Stimulated activated naive B cell treated with anti-CD40 and anti-IgM and Interleukin-4, amounts not matched to agents 10 μg/mL and 1 μg/mL and 100 μg/mL, for 72 hours (primary cell): ENCODE measurements around the gene C1QTNF8.

ENCODE experiments used
- ATAC-seq, 2 donors: fragments of 150-1000 bp; cut with Tn5 transposase; replicated peaks; 2 replicates each; pipeline ENCODE4 v1.10.0; 2021; ENCODE audit warnings: moderate library complexity in 1 of 2
- DNase-seq: peaks from one replicate; pipeline ENCODE4 v3.0.0; 2021
- H3K27ac Mint-ChIP-seq: one replicate; pipeline ENCODE4 v1.8.0; 2022; ENCODE audit warnings: mild to moderate bottlenecking, mixed read lengths
- H3K27me3 Mint-ChIP-seq, 2 donors: one replicate each; pipeline ENCODE4 v1.8.0; 2022; ENCODE audit warnings: mixed read lengths in 2 of 2
- H3K36me3 Mint-ChIP-seq, 2 donors: one replicate each; pipeline ENCODE4 v1.8.0; 2022; ENCODE audit warnings: mixed read lengths in 2 of 2, mild to moderate bottlenecking in 1 of 2
- H3K4me1 Mint-ChIP-seq, 2 donors: one replicate each; pipeline ENCODE4 v1.8.0; 2022; ENCODE audit warnings: mixed read lengths in 2 of 2, mild to moderate bottlenecking in 1 of 2
- H3K4me3 Mint-ChIP-seq, 2 donors: one replicate each; pipeline ENCODE4 v1.8.0; 2022; ENCODE audit warnings: mild to moderate bottlenecking in 2 of 2, mixed read lengths in 2 of 2, moderate library complexity in 1 of 2
- H3K9me3 Mint-ChIP-seq, 2 donors: one replicate each; pipeline ENCODE4 v1.8.0; 2022; ENCODE audit warnings: mixed read lengths in 2 of 2, mild to moderate bottlenecking in 1 of 2

Gene C1QTNF8

GRCh38 chr16:1096169-1097082 is at the start of gene C1QTNF8:
Gene C1QTNF8, minus strand, starts transcription at chr16:1096244. Its CDS starts 1,322 bp downstream, at chr16:1094922.
- Mint-ChIP-seq H3K36me3 (peaks cover 0 to 4% of the 10 kb centered on the region in 2 donors), H3K27ac (no peak within 1 kb of the TSS), H3K4me3 (no peak within 1 kb of the TSS), H3K9me3 (peaks cover 0 to 3% of the 10 kb centered on the region in 2 donors), H3K27me3 (peaks cover 14 to 15% of the 10 kb centered on the region in 2 donors), H3K4me1 (peaks cover 2 to 4% of the 10 kb centered on the region in 2 donors)
- no peak for DNase-seq
- ATAC-seq = no peak

- H3K27me3 Mint-ChIP-seq = peaks cover 13 to 27% of the 10 kb centered on the region in 2 donors
- H3K9me3 Mint-ChIP-seq = peaks cover 0 to 5% of the 10 kb centered on the region in 2 donors
- DNase-seq (no peak), ATAC-seq (no peak)
- no peaks in the 10 kb centered on the region for H3K4me1 Mint-ChIP-seq
- no peak overlapping the region for H3K4me3 Mint-ChIP-seq
- no peak overlapping the region for H3K27ac Mint-ChIP-seq
- peaks cover 0 to 1% of the 10 kb centered on the region in 2 donors for H3K36me3 Mint-ChIP-seq
Observed at GRCh38 chr16:1145383-1146100, 49.5 kb upstream of the C1QTNF8 start.

GRCh38 chr16:1144476-1145382 is 48.7 kb upstream of the C1QTNF8 start:
- Mint-ChIP-seq H3K9me3 (peaks cover 0 to 5% of the 10 kb centered on the region in 2 donors), H3K4me1 (no peaks in the 10 kb centered on the region), H3K4me3 (no peak overlapping the region), H3K27me3 (peaks cover 20 to 31% of the 10 kb centered on the region in 2 donors), H3K27ac (no peak overlapping the region), H3K36me3 (peaks cover 0 to 1% of the 10 kb centered on the region in 2 donors)
- DNase-seq (no peak), ATAC-seq (no peak)

GRCh38 chr16:1143761-1144450 is 47.9 kb upstream of the C1QTNF8 start:
- Mint-ChIP-seq H3K4me3 (no peak overlapping the region), H3K27ac (no peak overlapping the region), H3K36me3 (peaks cover 0 to 1% of the 10 kb centered on the region in 2 donors), H3K4me1 (no peaks in the 10 kb centered on the region), H3K27me3 (peaks cover 20 to 31% of the 10 kb centered on the region in 2 donors), H3K9me3 (peaks cover 0 to 5% of the 10 kb centered on the region in 2 donors)
- DNase-seq (no peak), ATAC-seq (no peak)

GRCh38 chr16:1142911-1143310 is 46.9 kb upstream of the C1QTNF8 start:
- no peaks in the 10 kb centered on the region for H3K4me1 Mint-ChIP-seq
- H3K36me3 Mint-ChIP-seq = peaks cover 0 to 1% of the 10 kb centered on the region in 2 donors

GRCh38 chr16:1141716-1142115 is 45.7 kb upstream of the C1QTNF8 start:
- H3K27ac Mint-ChIP-seq = no peak overlapping the region
- no peaks in the 10 kb centered on the region for H3K4me1 Mint-ChIP-seq
- H3K4me3 Mint-ChIP-seq = no peak overlapping the region
- H3K9me3 Mint-ChIP-seq = peaks cover 0 to 4% of the 10 kb centered on the region in 2 donors
- H3K36me3 Mint-ChIP-seq = no peaks in the 10 kb centered on the region
- DNase-seq = no peak
- H3K27me3 Mint-ChIP-seq = peaks cover 20 to 28% of the 10 kb centered on the region in 2 donors
- ATAC-seq = no peak

More at GRCh38 chr16:1142911-1143310, 46.9 kb upstream of the C1QTNF8 start:
- peaks cover 0 to 7% of the 10 kb centered on the region in 2 donors for H3K9me3 Mint-ChIP-seq
- H3K4me3 Mint-ChIP-seq = no peak overlapping the region
- ATAC-seq (no peak), DNase-seq (no peak)
- H3K27me3 Mint-ChIP-seq = peaks cover 20 to 31% of the 10 kb centered on the region in 2 donors
- no peak overlapping the region for H3K27ac Mint-ChIP-seq

- H3K27me3 Mint-ChIP-seq = peaks cover 23 to 24% of the 10 kb centered on the region in 2 donors
- no peaks in the 10 kb centered on the region for H3K4me1 Mint-ChIP-seq
- no peaks in the 10 kb centered on the region for H3K36me3 Mint-ChIP-seq
- H3K9me3 Mint-ChIP-seq = peaks cover 0 to 4% of the 10 kb centered on the region in 2 donors
- no peak overlapping the region for H3K4me3 Mint-ChIP-seq
- no peak for DNase-seq
- no peak overlapping the region for H3K27ac Mint-ChIP-seq
- no peak for ATAC-seq
Observed at GRCh38 chr16:1141191-1141590, 45.1 kb upstream of the C1QTNF8 start.

- no peaks in the 10 kb centered on the region for H3K36me3 Mint-ChIP-seq
- H3K9me3 Mint-ChIP-seq = peaks cover 0 to 4% of the 10 kb centered on the region in 2 donors
- no peaks in the 10 kb centered on the region for H3K4me1 Mint-ChIP-seq
- peaks cover 23 to 24% of the 10 kb centered on the region in 2 donors for H3K27me3 Mint-ChIP-seq
- H3K4me3 Mint-ChIP-seq = no peak overlapping the region
- DNase-seq = no peak
- no peak for ATAC-seq
- H3K27ac Mint-ChIP-seq = peak overlapping the region; percentile 52
Observed at GRCh38 chr16:1140582-1141162, 44.6 kb upstream of the C1QTNF8 start.

- DNase-seq (no peak), ATAC-seq (no peak)
- peaks cover 18 to 19% of the 10 kb centered on the region in 2 donors for H3K27me3 Mint-ChIP-seq
- no peak overlapping the region for H3K27ac Mint-ChIP-seq
- no peaks in the 10 kb centered on the region for H3K36me3 Mint-ChIP-seq
- H3K4me1 Mint-ChIP-seq = no peaks in the 10 kb centered on the region
- H3K4me3 Mint-ChIP-seq = no peak overlapping the region
- peaks cover 0 to 4% of the 10 kb centered on the region in 2 donors for H3K9me3 Mint-ChIP-seq
Observed at GRCh38 chr16:1137604-1138003, 41.6 kb upstream of the C1QTNF8 start.

GRCh38 chr16:1135459-1135825 is 39.4 kb upstream of the C1QTNF8 start:
- DNase-seq = no peak
- peaks cover 0 to 4% of the 10 kb centered on the region in 2 donors for H3K9me3 Mint-ChIP-seq
- no peaks in the 10 kb centered on the region for H3K36me3 Mint-ChIP-seq
- no peak overlapping the region for H3K4me3 Mint-ChIP-seq
- ATAC-seq = no peak
- no peaks in the 10 kb centered on the region for H3K4me1 Mint-ChIP-seq
- peaks cover 15 to 16% of the 10 kb centered on the region in 2 donors for H3K27me3 Mint-ChIP-seq
- H3K27ac Mint-ChIP-seq = no peak overlapping the region

GRCh38 chr16:1134776-1135458 is 38.9 kb upstream of the C1QTNF8 start:
- Mint-ChIP-seq H3K27me3 (peaks cover 10% of the 10 kb centered on the region in 2 donors), H3K4me1 (no peaks in the 10 kb centered on the region), H3K36me3 (no peaks in the 10 kb centered on the region), H3K4me3 (no peak overlapping the region), H3K27ac (no peak overlapping the region), H3K9me3 (peaks cover 0 to 4% of the 10 kb centered on the region in 2 donors)
- ATAC-seq (no peak), DNase-seq (no peak)

GRCh38 chr16:1133810-1134520 is 37.9 kb upstream of the C1QTNF8 start:
- peaks cover 9 to 10% of the 10 kb centered on the region in 2 donors for H3K27me3 Mint-ChIP-seq
- no peaks in the 10 kb centered on the region for H3K4me1 Mint-ChIP-seq
- ATAC-seq (peak in 1 of 2 donors; percentile 21), DNase-seq (no peak)
- H3K4me3 Mint-ChIP-seq = no peak overlapping the region
- H3K9me3 Mint-ChIP-seq = peaks cover 0 to 4% of the 10 kb centered on the region in 2 donors
- H3K36me3 Mint-ChIP-seq = no peaks in the 10 kb centered on the region
- no peak overlapping the region for H3K27ac Mint-ChIP-seq
